ENCODE results near the gene HOXA1.

HOXA1 gene

DNA sequence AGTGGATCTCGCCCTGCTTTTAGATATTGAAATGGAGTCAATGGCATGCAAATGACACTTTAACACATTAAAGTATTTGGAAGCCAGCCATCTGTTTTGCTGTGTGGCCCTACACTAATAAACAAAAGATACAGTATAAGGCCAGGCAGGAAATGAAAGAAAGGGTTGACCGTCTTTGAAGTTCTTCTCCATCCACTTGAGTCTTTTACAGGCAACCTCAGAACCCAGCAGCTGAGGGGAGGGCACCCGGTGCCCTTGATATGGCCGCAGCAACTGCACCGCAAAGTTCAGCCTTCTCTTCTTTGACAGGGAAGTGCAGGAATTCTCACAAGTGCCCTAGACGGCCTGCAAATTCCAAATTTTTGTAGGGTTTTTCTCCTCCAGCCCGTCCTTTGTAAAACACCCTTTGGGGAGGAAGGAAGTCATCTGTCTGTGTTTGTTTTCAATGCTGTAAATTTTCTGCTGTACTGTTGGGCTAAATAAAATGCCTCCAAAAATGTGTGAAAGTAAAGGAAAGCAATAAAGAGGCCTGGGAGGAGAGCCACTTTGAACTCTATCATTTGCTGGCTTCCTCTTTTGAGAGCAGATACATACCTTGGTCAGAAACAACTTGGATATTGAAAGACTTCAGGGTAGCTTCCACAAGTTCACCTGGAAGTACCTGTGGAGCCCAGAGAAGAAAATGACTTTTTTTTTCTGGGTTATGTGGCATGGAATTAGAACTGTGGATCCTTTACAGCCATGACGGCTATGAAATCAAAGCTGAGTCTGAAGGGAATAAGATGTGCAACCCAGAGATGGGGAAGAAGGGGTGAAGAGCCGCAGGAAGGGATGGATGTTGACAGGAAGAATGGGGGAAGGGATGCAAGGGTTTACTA, 3.6 kb downstream of the HOXA1 start:
- ChIA-PET POLR2A (interaction anchor here (0.6 kb wide), 1 partner anchor 24 kb away, joined by 3 read pairs; no protein-coding TSS in a partner anchor), CTCF (no interaction called here)
- TF ChIP-seq HDGF (IDR thresholded peaks at IDR 0.05; ENCODE audit: borderline replicate concordance): no peak
- DNase-seq (ENCODE audit: extremely low spot score): no peak

DNA sequence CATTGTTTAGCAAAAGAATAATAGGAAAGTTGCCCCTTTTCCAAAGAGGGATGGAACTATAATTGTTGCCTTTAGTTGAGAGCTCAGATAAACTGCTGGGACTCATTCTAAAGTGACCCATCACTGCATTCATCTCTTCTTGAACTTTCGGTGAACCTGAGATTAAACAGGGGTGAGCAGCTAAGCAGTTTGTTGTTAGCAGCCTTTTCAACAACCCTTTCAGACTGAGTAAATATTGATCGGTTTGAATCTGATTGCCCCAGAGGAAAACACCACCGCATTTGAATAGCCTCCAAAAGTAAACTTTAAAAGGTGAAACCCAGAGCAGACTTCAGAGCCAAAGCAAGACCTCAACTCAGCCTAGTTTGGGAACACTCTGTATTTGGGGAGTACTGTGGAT, 4.7 kb downstream of the HOXA1 start:
- no peak for TF ChIP-seq FOXK2 (IDR thresholded peaks at IDR 0.05)
- no peak for TF ChIP-seq NFRKB (IDR thresholded peaks at IDR 0.05)
- TF ChIP-seq L3MBTL2 (conservative IDR thresholded peaks at IDR 0.05): no peak
- no peak for TF ChIP-seq SUZ12 (IDR thresholded peaks at IDR 0.05)
- TF ChIP-seq FOXA1 (IDR thresholded peaks at IDR 0.05): no peak
- TF ChIP-seq HDGF (IDR thresholded peaks at IDR 0.05; ENCODE audit: borderline replicate concordance): no peak
- no peak for TF ChIP-seq FOXM1 (IDR thresholded peaks at IDR 0.05; ENCODE audit: borderline replicate concordance)
- no peak for TF ChIP-seq SP1 (IDR thresholded peaks at IDR 0.05)
- no peak for TF ChIP-seq BHLHE40 (IDR thresholded peaks at IDR 0.05; ENCODE audit: borderline replicate concordance)
- TF ChIP-seq ZNF384 (IDR thresholded peaks at IDR 0.05): no peak
- no peak for TF ChIP-seq ARNT (IDR thresholded peaks at IDR 0.05)
- no peak for TF ChIP-seq CTBP1 (IDR thresholded peaks at IDR 0.05; ENCODE audit: borderline replicate concordance)
- no peak for TF ChIP-seq TARDBP (IDR thresholded peaks at IDR 0.05)
- no peak for TF ChIP-seq LEF1 (IDR thresholded peaks at IDR 0.05; ENCODE audit: borderline replicate concordance)
- no peak for TF ChIP-seq ELF4 (IDR thresholded peaks at IDR 0.05)
- CTCF ChIA-PET: interaction anchor here (1.3 kb wide), 1 partner anchor 54 kb away, joined by 3 read pairs; no protein-coding TSS in a partner anchor
- no peak for DNase-seq (ENCODE audit: extremely low spot score)
- POLR2A ChIA-PET: interaction anchor here (1.3 kb wide), 1 partner anchor 23 kb away, joined by 3 read pairs; no protein-coding TSS in a partner anchor

DNA sequence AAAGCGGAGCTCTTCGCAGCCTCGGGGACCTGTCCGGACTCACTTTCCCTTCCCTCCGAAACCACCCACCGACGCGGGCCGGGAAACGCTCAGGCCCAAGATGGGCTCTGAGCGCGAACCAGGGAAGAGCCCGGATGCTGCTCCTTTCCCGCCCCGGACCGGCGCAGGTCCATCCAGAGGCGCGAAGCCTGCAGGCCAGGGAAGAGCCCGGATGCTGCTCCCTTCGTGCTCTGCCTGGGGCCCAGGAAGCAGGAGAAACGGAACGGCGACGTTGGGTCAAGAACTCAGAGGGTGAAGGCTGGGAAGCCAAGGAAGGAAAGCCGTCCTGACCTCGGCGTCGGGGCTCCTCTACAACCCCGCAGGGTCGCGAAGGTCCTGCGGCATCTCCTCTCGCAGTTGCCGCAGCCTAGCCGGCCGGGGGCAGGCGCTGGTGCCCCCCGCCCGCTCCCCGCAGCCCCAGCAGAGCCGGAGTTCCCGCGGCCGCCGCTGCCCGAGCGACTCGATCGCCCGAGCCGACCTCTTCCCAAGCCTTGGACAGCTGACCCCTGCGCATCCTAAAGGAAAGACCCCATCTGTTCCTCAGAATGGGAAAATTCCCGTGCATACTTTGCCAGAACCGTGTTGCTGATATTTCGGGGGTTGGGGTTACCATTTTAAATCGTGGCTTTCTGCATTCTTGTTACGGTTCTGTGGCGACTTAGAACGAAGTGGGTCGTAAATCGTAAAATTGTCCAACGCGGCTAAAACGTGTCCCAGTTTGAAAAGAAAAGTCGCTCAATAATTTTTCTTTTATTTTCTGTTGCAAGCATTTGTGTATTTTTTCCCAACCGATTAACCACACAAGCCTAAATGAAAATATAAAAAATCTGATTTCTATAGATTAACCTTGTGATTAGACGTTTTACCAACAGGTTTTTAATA, 7.5 kb downstream of the HOXA1 start:
- TF ChIP-seq ZNF384 (IDR thresholded peaks at IDR 0.05) (no peak), FOXM1 (IDR thresholded peaks at IDR 0.05; ENCODE audit: borderline replicate concordance) (no peak), TARDBP (IDR thresholded peaks at IDR 0.05) (no peak), SP1 (IDR thresholded peaks at IDR 0.05) (no peak), HDGF (IDR thresholded peaks at IDR 0.05; ENCODE audit: borderline replicate concordance) (no peak), L3MBTL2 (conservative IDR thresholded peaks at IDR 0.05) (no peak), SUZ12 (IDR thresholded peaks at IDR 0.05) (no peak), ARNT (IDR thresholded peaks at IDR 0.05) (no peak), FOXA1 (IDR thresholded peaks at IDR 0.05) (no peak), CTBP1 (IDR thresholded peaks at IDR 0.05; ENCODE audit: borderline replicate concordance) (no peak)
- TF ChIP-seq, protein P1, sequence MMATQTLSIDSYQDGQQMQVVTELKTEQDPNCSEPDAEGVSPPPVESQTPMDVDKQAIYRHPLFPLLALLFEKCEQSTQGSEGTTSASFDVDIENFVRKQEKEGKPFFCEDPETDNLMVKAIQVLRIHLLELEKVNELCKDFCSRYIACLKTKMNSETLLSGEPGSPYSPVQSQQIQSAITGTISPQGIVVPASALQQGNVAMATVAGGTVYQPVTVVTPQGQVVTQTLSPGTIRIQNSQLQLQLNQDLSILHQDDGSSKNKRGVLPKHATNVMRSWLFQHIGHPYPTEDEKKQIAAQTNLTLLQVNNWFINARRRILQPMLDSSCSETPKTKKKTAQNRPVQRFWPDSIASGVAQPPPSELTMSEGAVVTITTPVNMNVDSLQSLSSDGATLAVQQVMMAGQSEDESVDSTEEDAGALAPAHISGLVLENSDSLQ (IDR thresholded peaks at IDR 0.05): no peak
- ChIA-PET POLR2A (no interaction called here), CTCF (no interaction called here)
- DNase-seq (ENCODE audit: extremely low spot score): no peak

- ChIA-PET CTCF (interaction anchor here (0.6 to 1.4 kb wide), 3 partner anchors 9 to 90 kb away, joined by 3 to 10 read pairs (median 3); no protein-coding TSS in a partner anchor), POLR2A (interaction anchor here (1.4 kb wide), 1 partner anchor 13 kb away, joined by 6 read pairs; the partner anchor contains the start of gene HOXA1)
- DNase-seq (ENCODE audit: extremely low spot score): no peak
- no peak for TF ChIP-seq TARDBP (IDR thresholded peaks at IDR 0.05)
- no peak for TF ChIP-seq BHLHE40 (IDR thresholded peaks at IDR 0.05; ENCODE audit: borderline replicate concordance)
- TF ChIP-seq SP1 (IDR thresholded peaks at IDR 0.05): no peak
- no peak for TF ChIP-seq FOXK2 (IDR thresholded peaks at IDR 0.05)
- TF ChIP-seq L3MBTL2 (conservative IDR thresholded peaks at IDR 0.05): no peak
- no peak for TF ChIP-seq CTBP1 (IDR thresholded peaks at IDR 0.05; ENCODE audit: borderline replicate concordance)
- no peak for TF ChIP-seq SUZ12 (IDR thresholded peaks at IDR 0.05)
- TF ChIP-seq ELF4 (IDR thresholded peaks at IDR 0.05): no peak
- TF ChIP-seq ARNT (IDR thresholded peaks at IDR 0.05): no peak
- TF ChIP-seq LEF1 (IDR thresholded peaks at IDR 0.05; ENCODE audit: borderline replicate concordance): no peak
- TF ChIP-seq NFRKB (IDR thresholded peaks at IDR 0.05): no peak
These were observed 12.2 kb downstream of the HOXA1 start for GRCh38 chr7:27083646-27084045.

GRCh38 chr7:27082171-27082570, 13.6 kb downstream of the HOXA1 start:
- DNase-seq (ENCODE audit: extremely low spot score): no peak
- TF ChIP-seq ZNF384 (IDR thresholded peaks at IDR 0.05): no peak
- TF ChIP-seq FOXM1 (IDR thresholded peaks at IDR 0.05; ENCODE audit: borderline replicate concordance): no peak
- no peak for TF ChIP-seq HDGF (IDR thresholded peaks at IDR 0.05; ENCODE audit: borderline replicate concordance)
- no peak for TF ChIP-seq TARDBP (IDR thresholded peaks at IDR 0.05)
- no peak for TF ChIP-seq FOXK2 (IDR thresholded peaks at IDR 0.05)
- TF ChIP-seq FOXA1 (IDR thresholded peaks at IDR 0.05): no peak
- no peak for TF ChIP-seq NFRKB (IDR thresholded peaks at IDR 0.05)
- TF ChIP-seq, protein P1 (IDR thresholded peaks at IDR 0.05): no peak
- no peak for TF ChIP-seq ELF4 (IDR thresholded peaks at IDR 0.05)
- TF ChIP-seq BHLHE40 (IDR thresholded peaks at IDR 0.05; ENCODE audit: borderline replicate concordance): no peak
- TF ChIP-seq SP1 (IDR thresholded peaks at IDR 0.05): no peak
- no peak for TF ChIP-seq SUZ12 (IDR thresholded peaks at IDR 0.05)
- TF ChIP-seq ARNT (IDR thresholded peaks at IDR 0.05): no peak
- ChIA-PET POLR2A (interaction anchor here (1.0 kb wide), 1 partner anchor 33 kb away, joined by 3 read pairs; no protein-coding TSS in a partner anchor), CTCF (interaction anchor here (1.4 kb wide), 1 partner anchor 8 kb away, joined by 3 read pairs; no protein-coding TSS in a partner anchor)
